GM12878 (cell line): Measurements from ENCODE around the gene LGALSL.

Source experiments
- IKZF2 ChIP-seq, 2 experiments: fragments of 450-650 bp; IDR thresholded peaks; 2 replicates each; pipeline ENCODE4 v1.6.1; 2017; ENCODE audit warnings: mild to moderate bottlenecking in 2 of 2, moderate library complexity in 2 of 2
- NFIC ChIP-seq: IDR thresholded peaks from 2 replicates; pipeline ENCODE4 v1.6.1; 2012; ENCODE audit warnings: low read depth, mild to moderate bottlenecking, inconsistent platforms, low read length, moderate library complexity
- POLR2A ChIP-seq: IDR thresholded peaks from 2 replicates; pipeline ENCODE4 v1.6.1; 2011; ENCODE audit warnings: low read depth, mild to moderate bottlenecking, low read length
- RAD21 ChIP-seq: IDR thresholded peaks from 2 replicates; pipeline ENCODE4 v1.6.1; 2011; ENCODE audit warnings: mild to moderate bottlenecking, low read depth, low read length, moderate library complexity; ENCODE audit not compliant: insufficient read depth
- SP1 ChIP-seq: IDR thresholded peaks from one replicate; pipeline ENCODE4 v1.6.1; 2011; ENCODE audit warnings: low read depth, low read length

DNA sequence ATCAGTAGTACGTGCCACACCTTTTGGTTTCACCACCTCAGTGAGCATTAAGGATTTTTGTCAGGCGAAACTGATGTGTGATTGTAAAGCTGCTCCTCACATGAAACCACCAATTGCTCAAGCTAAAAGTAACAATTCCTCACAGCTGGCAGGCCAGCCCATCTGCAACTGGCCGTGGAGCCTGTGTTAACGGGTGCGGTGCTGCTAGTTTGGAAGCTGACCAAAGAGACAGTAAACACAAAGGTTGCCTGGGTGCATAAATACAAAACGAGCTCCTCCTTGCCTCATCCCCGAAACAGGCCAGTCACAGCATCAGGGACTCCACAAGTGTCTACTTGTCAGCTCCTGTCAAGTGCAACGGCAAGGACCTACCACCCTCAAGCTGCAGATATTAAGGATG, 32.0 kb downstream of the LGALSL start:
- no peak for TF ChIP-seq NFIC
- TF ChIP-seq IKZF2 (IDR thresholded peaks at IDR 0.05): no peak
- TF ChIP-seq POLR2A: no peak
- TF ChIP-seq RAD21: no peak
- no peak for TF ChIP-seq SP1
